Measurements from ENCODE around the gene ENPP4. TPM values are rescaled to one million over a fixed set of nuclear protein-coding genes. Genes with fewer than 3 reads are reported as not detected.
A peak's percentile ranks its signal among the peaks of the same experiment; 100 is the strongest.
"Not testable (repeated sequence)": the region's sequence is repeated elsewhere in the genome, so short reads cannot be mapped to it uniquely, and the experiment has no call there.

Gene ENPP4
- total RNA-seq, 1 donor, result 2.2 TPM

- H3K4me3 ChIP-seq (ENCODE audit: low read depth, low read length), result no peak overlapping the region
- DNase-seq (ENCODE audit: low read depth), result no peak
- TF ChIP-seq, protein P1, sequence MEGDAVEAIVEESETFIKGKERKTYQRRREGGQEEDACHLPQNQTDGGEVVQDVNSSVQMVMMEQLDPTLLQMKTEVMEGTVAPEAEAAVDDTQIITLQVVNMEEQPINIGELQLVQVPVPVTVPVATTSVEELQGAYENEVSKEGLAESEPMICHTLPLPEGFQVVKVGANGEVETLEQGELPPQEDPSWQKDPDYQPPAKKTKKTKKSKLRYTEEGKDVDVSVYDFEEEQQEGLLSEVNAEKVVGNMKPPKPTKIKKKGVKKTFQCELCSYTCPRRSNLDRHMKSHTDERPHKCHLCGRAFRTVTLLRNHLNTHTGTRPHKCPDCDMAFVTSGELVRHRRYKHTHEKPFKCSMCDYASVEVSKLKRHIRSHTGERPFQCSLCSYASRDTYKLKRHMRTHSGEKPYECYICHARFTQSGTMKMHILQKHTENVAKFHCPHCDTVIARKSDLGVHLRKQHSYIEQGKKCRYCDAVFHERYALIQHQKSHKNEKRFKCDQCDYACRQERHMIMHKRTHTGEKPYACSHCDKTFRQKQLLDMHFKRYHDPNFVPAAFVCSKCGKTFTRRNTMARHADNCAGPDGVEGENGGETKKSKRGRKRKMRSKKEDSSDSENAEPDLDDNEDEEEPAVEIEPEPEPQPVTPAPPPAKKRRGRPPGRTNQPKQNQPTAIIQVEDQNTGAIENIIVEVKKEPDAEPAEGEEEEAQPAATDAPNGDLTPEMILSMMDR (IDR thresholded peaks at IDR 0.05; ENCODE audit: insufficient read depth, low read depth, low read length), result no peak
Observed at GRCh38 chr6:46144270-46144669, 14.5 kb downstream of the ENPP4 start.

GRCh38 chr6:46149066-46149465 lies 19.3 kb downstream of the ENPP4 start:
- DNase-seq (ENCODE audit: low read depth); H3K4me3 ChIP-seq (ENCODE audit: low read depth, low read length): not testable (repeated sequence)

- H3K4me3 ChIP-seq (ENCODE audit: low read depth, low read length), result no peak overlapping the region
- TF ChIP-seq, protein P1 (IDR thresholded peaks at IDR 0.05; ENCODE audit: insufficient read depth, low read depth, low read length), result no peak
- DNase-seq (ENCODE audit: low read depth), result no peak
Observed at GRCh38 chr6:46156701-46157100, 26.9 kb downstream of the ENPP4 start.

GRCh38 chr6:46159229-46159628 lies 29.4 kb downstream of the ENPP4 start:
- TF ChIP-seq, protein P1 (IDR thresholded peaks at IDR 0.05; ENCODE audit: insufficient read depth, low read depth, low read length), result no peak
- DNase-seq (ENCODE audit: low read depth), result no peak

GRCh38 chr6:46160102-46160501 lies 30.3 kb downstream of the ENPP4 start:
- no peak for DNase-seq (ENCODE audit: low read depth)
- no peak overlapping the region for H3K4me3 ChIP-seq (ENCODE audit: low read depth, low read length)
- TF ChIP-seq, protein P1 (IDR thresholded peaks at IDR 0.05; ENCODE audit: insufficient read depth, low read depth, low read length), result no peak

More at GRCh38 chr6:46159229-46159628, 29.4 kb downstream of the ENPP4 start:
- H3K4me3 ChIP-seq (ENCODE audit: low read depth, low read length), result no peak overlapping the region

DNA sequence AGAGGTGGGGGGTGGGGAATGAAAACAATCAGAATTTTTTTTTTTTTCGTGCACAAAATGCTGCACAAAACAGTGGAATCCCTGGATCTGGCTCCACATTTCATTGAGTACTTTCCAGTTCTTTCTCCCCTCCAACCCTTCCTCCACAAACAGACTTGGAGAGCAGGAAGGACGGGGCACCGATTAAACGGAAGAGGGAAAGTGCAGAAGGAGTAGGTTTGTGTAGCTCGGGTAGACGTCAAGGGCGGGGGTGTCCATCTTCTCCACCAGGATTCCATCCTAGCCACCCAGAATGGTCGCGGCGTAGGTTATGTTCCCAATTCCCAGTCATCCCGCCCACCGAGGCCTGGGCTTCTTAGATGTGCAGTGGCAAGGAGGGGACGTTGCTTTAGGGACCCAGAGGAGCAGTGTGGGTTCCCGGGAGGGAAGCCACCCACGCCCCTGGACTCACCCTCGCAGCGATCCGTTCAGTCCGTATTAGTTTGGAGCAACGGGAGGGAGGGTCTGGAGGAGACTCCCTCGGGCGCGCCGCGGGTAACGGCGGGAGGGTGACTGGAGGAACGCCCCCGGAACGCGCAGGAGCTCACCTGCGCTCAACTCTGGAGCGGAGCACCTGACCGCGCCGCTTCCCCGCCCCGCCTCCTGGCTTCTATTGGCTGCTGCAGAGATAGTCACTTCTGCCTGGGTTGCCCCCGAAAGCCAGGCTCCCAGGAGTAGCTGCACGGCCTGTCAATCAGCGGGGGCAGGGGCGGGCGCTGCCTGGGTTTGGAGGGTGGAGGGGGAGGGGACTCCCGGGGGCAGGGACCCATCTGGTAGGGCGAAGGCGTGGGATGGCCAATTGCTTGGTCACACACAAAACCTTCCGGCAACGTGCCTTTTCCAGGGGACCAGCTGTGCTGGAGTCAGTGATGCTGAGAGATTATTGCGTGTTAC lies 40.8 kb downstream of the ENPP4 start, which contains the start of gene ENPP5:
TSS of gene ENPP5 (minus strand) at position 624 of the 933 bp plus-strand sequence. CDS start 2,718 bp downstream, outside the sequence.
- TF ChIP-seq, protein P1 (IDR thresholded peaks at IDR 0.05; ENCODE audit: insufficient read depth, low read depth, low read length), result no peak
- DNase-seq (ENCODE audit: low read depth), result no peak
- peak within 1 kb of the TSS; percentile 25 for H3K4me3 ChIP-seq (ENCODE audit: low read depth, low read length)

DNA sequence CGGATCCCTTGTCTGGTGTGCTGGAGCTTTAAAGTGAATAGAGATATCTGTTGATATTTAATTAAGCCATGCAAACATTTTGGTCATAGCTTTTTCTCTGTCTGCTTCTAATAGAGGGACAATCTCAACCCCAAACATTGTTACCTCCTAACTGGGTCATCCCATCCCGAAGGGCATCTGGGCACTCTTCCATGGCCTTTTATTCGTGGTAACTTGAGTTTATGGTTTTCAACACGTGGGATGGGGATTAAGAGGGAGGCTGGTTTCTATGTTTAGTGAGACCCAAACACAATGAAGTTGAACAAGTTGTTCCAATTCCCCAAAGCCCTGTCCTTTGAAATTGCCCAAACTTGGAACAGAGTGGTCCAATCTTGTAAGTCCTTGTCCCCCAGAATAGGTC lies 42.4 kb downstream of the ENPP4 start:
- no peak overlapping the region for H3K4me3 ChIP-seq (ENCODE audit: low read depth, low read length)
- TF ChIP-seq, protein P1 (IDR thresholded peaks at IDR 0.05; ENCODE audit: insufficient read depth, low read depth, low read length), result no peak
- DNase-seq (ENCODE audit: low read depth), result no peak

Measured in fibroblast of villous mesenchyme (primary cell).